Activated CD4-positive, alpha-beta T cell treated with anti-CD3 and anti-CD28 coated beads, Interleukin-2, amount 50 U/mL, for 48 hours (primary cell): ENCODE results near the gene CDH4.

Experiments
- DNase-seq, 2 experiments: peaks; one replicate each; pipeline ENCODE4 v3.0.0-alpha.2; 2020

The CDH4 gene

GRCh38 chr20:61805781-61806180 is 553.7 kb downstream of the CDH4 start:
- no peak for DNase-seq

DNA sequence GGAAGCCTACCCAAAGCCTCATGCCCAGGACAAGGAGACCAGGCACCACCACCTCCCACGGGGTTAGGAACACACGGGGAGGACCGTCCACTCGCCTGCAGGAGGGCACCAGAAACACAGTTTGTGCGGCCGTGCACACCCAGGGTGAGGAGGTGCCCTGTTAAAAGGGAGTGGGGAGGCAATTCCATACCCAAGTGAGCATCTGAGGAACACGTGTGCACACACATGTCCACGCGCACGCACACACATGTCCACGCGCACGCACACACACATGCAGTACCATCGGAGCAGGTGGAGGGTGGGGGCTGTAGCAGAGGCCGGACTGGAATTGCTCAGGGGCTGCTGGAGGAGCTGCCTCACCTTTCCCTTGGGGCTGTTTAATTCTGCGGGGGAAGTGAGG is 554.3 kb downstream of the CDH4 start:
- DNase-seq: no peak

GRCh38 chr20:61806995-61807394 is 554.9 kb downstream of the CDH4 start:
- no peak for DNase-seq

DNA sequence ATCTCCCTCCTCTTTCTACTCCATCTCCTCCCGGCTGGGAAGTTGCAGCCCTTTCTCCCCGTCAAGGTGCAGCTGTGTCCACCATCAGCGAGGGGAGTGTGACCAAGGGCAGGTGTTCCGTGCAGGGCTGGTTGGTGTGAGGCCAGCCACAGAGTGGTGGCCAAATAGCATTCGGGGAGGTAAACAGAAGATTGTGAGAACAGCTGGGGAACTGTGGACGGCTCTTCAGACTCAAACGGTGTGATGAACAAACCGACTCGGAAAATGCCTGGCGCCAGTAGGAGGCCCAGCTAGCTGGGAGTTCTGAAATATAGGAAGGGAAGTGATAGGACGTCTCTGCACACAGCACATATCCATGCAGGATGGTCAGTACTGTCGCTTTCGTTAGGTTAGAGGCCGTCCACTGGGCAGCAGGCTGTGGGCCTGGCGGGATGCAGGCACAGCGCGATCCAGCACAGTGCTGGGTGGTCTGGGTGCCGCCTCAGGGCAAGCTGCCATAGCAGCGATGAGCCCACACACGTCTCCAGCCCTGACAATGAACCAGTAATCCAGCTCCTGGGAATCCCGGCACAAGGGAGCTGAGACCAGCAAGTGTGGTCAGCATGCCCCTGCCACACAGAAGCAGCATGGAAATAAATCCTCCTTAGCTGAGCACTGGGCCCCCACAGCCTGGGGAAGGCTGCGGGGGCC is 555.6 kb downstream of the CDH4 start:
- DNase-seq: no peak

- DNase-seq: no peak
Measured at GRCh38 chr20:61808447-61808846, 556.4 kb downstream of the CDH4 start.

- no peak for DNase-seq
Measured at GRCh38 chr20:61809006-61809770, 557.1 kb downstream of the CDH4 start.

DNA sequence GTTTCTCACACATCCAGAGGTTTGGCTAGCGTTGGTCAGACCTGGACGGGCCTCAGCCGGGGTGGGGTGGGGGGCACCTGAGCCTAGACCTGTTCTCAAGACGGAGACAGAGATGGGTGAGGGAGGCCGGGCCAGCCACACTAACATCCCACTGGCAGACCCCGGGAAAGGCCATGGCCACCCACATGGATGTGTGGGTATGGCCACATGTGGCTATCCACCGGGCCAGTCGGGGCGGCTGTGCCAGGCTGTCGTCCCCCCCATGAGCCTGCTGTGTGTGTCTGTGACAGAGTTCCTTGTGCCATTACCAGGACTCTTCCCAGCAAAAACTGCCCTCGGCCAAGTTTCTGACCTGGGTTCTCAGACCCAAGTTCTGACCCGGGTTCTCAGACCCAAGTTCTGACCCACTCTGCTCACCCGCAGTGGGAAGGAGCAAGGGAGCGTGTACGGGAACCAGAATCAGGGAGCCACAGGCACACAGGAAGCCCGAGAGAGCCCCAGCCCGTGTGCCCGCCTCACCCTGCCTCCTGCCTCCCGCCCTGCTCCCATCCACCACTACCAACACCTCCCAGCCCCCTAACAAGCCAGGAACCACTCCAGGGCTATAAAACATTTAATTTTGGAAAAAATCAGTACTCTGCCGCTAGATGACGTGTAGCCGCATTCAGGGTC is 558.1 kb downstream of the CDH4 start:
- DNase-seq: no peak

GRCh38 chr20:61810738-61811135 is 558.7 kb downstream of the CDH4 start:
- DNase-seq: no peak

DNA sequence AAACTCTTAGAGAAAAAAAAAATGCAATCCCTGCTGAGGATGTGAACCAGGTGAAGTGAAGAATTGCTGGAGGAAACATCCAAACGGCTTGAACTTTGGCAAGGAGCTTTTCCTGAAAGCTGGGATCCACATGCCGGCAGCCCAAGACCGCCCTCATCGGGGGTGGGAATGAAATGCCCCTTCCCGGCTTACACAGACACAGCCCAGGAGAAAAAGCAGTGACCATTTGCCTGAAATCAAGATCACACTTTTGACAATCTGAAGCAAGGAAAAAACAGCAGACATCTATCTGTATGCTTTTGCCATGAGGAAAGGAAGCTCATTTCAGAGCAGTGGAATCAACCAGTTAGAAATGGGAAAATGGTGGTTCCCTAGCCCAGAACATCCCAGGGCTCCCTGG is 559.1 kb downstream of the CDH4 start:
- DNase-seq: no peak

DNA sequence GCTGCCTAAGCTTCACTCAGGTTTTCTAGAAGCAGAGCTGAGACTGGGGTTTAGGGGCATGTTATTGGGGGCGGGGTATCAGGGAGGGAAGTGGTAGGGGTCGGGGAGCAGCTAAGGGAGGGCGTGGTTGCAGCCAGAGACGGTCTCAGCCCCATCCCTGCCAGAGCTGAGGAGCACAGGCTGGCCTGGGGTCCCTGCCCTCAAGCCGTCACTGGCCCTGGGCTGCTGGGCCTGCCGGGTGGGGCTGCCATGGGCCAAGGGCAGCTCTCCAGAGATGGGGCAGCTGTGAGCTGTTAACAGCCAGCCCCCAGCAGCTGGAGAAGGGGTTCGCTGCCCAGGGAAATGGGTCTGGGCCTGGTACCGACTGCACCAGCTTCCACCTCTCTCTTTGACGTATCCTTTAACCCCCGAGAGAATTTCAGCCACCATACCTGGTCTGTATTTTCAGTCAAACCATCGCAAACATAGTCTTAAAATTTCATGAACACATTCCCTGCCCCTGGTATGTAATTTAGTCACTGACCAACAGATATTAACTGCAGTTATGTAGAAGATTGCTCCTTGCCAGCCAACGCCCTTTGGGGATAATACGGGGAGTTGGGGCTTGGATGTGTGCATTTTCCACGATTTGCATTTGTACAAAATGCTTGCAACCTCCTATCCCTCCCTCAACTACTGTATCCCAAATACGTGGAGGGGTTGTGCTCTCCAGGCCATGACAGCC is 560.2 kb downstream of the CDH4 start:
- no peak for DNase-seq

- DNase-seq: no peak
Measured at GRCh38 chr20:61812845-61813485, 560.9 kb downstream of the CDH4 start.

- no peak for DNase-seq
Measured at GRCh38 chr20:61813791-61814190, 561.7 kb downstream of the CDH4 start.

DNA sequence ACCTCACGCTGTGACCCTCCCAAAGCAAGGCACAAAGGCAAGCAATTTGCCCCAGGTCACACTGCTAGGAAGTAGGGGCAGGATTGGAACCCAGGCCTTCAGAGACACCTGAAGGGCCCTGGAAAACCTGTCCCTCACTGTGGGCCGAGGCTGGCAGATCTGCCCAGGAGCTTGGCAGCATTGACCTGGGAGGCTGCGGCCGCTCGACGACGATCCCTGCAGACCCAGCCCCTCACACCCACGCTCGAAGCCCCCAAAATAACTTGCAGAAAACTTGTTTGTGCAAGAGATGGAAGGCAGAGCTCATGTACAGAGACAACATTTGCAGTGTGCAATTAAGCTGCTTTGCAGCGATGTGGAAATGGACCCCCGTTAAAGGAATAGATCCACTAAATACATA is 562.2 kb downstream of the CDH4 start:
- no peak for DNase-seq

DNA sequence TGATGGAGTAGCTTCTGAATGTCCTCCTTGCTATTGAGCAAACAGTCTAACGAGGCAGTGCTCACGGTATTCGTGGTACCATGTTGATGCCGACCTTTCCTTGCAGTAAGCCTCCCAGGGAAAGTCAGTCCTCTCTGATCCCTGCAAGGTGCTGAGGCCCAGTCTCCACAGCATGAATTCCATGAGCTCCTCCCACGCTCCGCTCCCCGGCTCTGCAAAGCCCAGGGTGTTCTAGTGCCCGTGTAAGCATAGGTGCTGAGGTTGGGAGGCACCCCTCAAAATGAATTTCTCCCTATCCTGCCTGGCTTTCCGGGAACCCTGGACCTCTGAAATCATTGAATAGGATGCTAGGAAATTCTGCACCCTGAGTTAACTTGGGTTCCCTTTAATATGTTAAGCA is 562.7 kb downstream of the CDH4 start:
- no peak for DNase-seq

DNA sequence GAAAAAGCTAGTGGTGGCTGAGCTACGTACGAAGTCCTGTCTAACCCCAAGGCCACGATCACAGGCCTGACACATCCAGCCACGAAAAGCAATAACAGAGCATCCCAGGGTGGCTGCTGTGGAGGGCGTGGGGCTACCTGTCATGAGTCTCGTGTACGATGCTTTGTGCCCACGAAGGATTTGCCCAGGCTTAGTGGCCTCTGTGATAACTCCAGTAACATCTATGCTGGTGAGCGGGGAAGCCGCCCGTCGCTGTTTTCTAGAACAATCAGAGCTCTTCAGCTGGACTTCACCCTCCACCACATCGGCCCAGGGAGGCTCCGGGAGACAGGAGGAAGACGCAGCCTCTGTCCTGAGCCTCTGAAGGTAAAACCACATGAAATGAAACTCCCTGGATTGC is 563.1 kb downstream of the CDH4 start:
- DNase-seq: no peak

- no peak for DNase-seq
Measured at GRCh38 chr20:61815678-61816077, 563.6 kb downstream of the CDH4 start.

DNA sequence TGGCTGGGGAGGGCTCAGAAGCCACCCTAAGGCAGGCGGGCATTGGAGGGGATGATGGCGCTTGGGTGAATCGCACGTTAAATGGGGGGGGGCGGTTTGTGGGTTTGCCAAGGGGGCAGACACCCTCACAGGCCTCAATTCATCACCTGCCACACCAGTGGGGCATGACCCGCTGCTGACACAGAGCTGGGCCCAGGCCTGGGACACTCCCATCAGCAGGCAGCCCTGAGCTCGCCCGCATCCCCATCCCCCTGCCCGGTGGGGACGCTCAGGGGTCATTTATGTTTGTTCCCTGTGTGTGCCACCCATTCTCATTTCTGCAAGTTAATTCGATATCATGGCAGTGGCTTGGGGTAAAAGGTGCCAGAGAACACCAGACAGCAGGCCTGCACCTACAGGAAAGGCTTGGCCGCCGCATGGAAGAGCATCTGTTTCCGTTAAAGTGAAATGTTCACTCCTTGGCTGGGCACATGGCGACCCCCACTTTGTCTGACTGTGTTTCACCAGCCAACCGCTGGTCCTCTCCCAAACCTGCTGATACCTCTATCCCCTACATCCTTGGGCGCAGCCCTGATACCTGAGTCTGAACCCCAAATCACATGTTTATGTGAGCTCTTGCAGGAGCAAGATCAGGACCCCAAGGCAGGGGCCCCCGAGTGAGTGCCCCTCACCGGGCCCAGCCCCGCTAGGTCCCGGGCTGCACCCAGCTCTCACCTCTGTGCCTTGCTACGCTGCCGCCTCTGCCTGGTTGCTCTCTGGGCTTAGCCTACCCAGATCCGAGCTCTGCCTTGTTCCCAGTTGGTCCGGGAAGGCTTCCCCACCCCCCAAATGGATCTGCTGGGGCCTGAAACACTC is 564.8 kb downstream of the CDH4 start:
- DNase-seq: no peak

DNA sequence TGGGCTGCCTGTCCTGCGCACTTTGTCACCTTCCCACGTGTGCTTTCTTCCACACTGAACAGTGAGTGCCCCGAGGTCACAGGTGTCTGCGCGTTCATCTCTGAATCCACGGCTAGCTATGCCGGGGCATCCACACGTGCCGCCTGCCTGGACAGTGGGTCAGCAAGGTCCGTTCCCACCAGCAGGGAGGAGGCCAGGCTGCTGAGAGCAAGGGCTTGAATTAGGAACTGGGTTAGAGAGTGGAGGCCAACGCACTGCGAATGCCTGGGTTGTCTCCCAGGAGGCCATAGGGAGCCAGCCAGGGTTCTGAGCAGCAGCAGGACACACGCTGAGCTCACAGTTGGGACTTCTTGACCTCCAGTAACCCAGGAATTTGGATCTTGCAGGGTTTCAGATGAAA is 565.5 kb downstream of the CDH4 start:
- DNase-seq: no peak

- no peak for DNase-seq
Measured at GRCh38 chr20:61818746-61819573, 566.9 kb downstream of the CDH4 start.

DNA sequence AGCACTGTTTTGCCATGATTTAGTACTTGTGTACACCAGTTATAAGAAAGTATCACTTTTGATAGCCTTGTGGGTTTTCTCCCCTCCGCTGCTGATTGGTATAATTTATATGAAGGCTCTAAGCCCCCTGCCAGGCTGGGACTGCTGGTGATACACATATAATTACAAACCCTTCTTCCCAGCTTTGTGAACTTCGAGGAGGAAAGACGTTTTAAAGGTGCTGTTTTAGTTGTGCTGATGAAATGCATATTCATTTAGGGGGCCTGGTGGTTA is 567.4 kb downstream of the CDH4 start:
- no peak for DNase-seq
